Skin epidermis (tissue), 12 donors: ENCODE data around the gene MS4A4A.

Experiments
- H3K27ac ChIP-seq, 21 experiments: fragments of 200-600 bp; sonication (generic) in 11 of 21; one replicate each; pipeline ENCODE4 v1.5.0; 2020; ENCODE audit warnings: mild to moderate bottlenecking in 3 of 21, inconsistent platforms in 2 of 21, moderate library complexity in 2 of 21
- H3K4me3 ChIP-seq, 7 experiments: fragments of 200-600 bp; sonication (generic) in 2 of 7; one replicate each; pipeline ENCODE4 v1.5.0; 2020; ENCODE audit warnings: inconsistent platforms in 2 of 7, mild to moderate bottlenecking in 2 of 7, moderate library complexity in 1 of 7

The MS4A4A gene

GRCh38 chr11:60343094-60343704 lies 62.7 kb downstream of the MS4A4A start:
- no peak overlapping the region for H3K27ac ChIP-seq
- H3K4me3 ChIP-seq: no peak overlapping the region

GRCh38 chr11:60344146-60344545 lies 63.7 kb downstream of the MS4A4A start:
- no peak overlapping the region for H3K27ac ChIP-seq
- H3K4me3 ChIP-seq: no peak overlapping the region

GRCh38 chr11:60345489-60345888 lies 65.0 kb downstream of the MS4A4A start:
- no peak overlapping the region for H3K27ac ChIP-seq
- no peak overlapping the region for H3K4me3 ChIP-seq

GRCh38 chr11:60347084-60347797 lies 66.8 kb downstream of the MS4A4A start:
- Histone ChIP-seq H3K27ac (no peak overlapping the region), H3K4me3 (no peak overlapping the region)

- H3K4me3 ChIP-seq: no peak overlapping the region
- H3K27ac ChIP-seq: no peak overlapping the region
These were observed 67.7 kb downstream of the MS4A4A start for GRCh38 chr11:60348116-60348515.

- Histone ChIP-seq H3K4me3 (no peak overlapping the region), H3K27ac (no peak overlapping the region)
These were observed 69.5 kb downstream of the MS4A4A start for GRCh38 chr11:60349990-60350389.

DNA sequence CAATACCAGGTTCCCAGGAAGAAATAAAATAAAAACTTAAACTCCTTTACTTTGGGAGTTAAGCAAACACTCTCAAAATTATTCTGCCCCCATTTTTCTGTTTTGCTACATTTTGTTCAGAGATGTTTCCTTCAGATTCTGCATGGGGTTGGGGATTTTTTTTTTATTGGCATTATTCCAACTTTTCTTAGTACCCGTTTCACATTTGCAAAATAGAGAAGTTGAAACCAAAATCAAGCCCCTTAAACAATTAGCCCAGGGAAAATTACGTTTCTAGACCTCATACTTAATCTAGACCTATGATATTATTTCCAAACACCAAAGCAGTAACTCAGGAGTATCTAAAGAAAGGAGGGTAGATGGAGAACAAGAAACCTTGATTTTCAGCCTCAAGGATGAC lies 77.3 kb downstream of the MS4A4A start:
- Histone ChIP-seq H3K4me3 (no peak overlapping the region), H3K27ac (no peak overlapping the region)
